ENCODE measurements around the gene NCK1. TPM values are rescaled to one million over a fixed set of nuclear protein-coding genes. Genes with fewer than 3 reads are reported as not detected.

Gene NCK1
- total RNA-seq, 1 experiment from 2014 or later = 15.3 TPM

Other genes starting within 250 kb of the NCK1 start
- 13.1 and 14.6 TPM in 2 replicates for gene STAG1, start 109.8 kb upstream of the NCK1 start, total RNA-seq (2014; rRNA removed)
- 1.8 and 3.7 TPM in 2 replicates for gene SLC35G2, start 43.1 kb upstream of the NCK1 start, total RNA-seq (2014; rRNA removed)
- gene IL20RB, start 95.8 kb downstream of the NCK1 start, total RNA-seq (2014; rRNA removed) = 0.73 and 1.2 TPM in 2 replicates

Data from PC-3 (cell line).